PC-9 (cell line): ENCODE measurements around the gene TMTC2. TPM values are rescaled to one million over a fixed set of nuclear protein-coding genes. Genes with fewer than 3 reads are reported as not detected.

ENCODE experiments used
- BruUV-seq: library from RNA; stranded (reverse); fragments of 400-500 nt; replicated peaks from 2 replicates; lab custom pipeline; 2021; lab: Mats Ljungman, UMichigan
- CTCF ChIA-PET: fragments of 300-600 bp; sonication (Branson Sonifier 250); formaldehyde crosslinking; loops from one replicate; lab custom pipeline; 2022; ENCODE audit warnings: antibody characterized with exemption; lab: Charles Lee
- POLR2A ChIA-PET: fragments of 300-600 bp; sonication (Branson Sonifier 250); formaldehyde crosslinking; loops from one replicate; lab custom pipeline; 2022; ENCODE audit warnings: antibody characterized with exemption; ENCODE audit not compliant: unreplicated experiment; lab: Charles Lee
- DNase-seq, 2 experiments: peaks; one replicate each; pipeline versions ENCODE4 v3.0.0 to v3.0.0-alpha.2; 2015 to 2022; ENCODE audit warnings: mixed read lengths in 1 of 2
- H2AFZ ChIP-seq: fragments of 200-600 bp; sonication (generic); 2 replicates; pipeline ENCODE4 v1.8.1; 2017; ENCODE audit warnings: antibody characterized with exemption
- H3F3A ChIP-seq: fragments of 200-600 bp; sonication (generic); 2 replicates; pipeline ENCODE4 v1.8.1; 2017; ENCODE audit warnings: antibody characterized with exemption, mild to moderate bottlenecking, low read depth; ENCODE audit not compliant: insufficient read depth
- H3K27ac ChIP-seq: fragments of 200-600 bp; sonication (generic); 2 replicates; pipeline ENCODE4 v1.6.1; 2016; ENCODE audit warnings: mixed run types
- H3K27me3 ChIP-seq: fragments of 200-600 bp; sonication (generic); 2 replicates; pipeline ENCODE4 v1.6.1; 2016; ENCODE audit warnings: low read depth, mixed run types; ENCODE audit not compliant: insufficient read depth
- H3K36me3 ChIP-seq: fragments of 200-600 bp; sonication (generic); 2 replicates; pipeline ENCODE4 v1.6.1; 2016; ENCODE audit warnings: low read depth, mixed run types
- H3K4me1 ChIP-seq: fragments of 200-600 bp; sonication (generic); replicated peaks from 2 replicates; pipeline ENCODE4 v1.6.1; 2016; ENCODE audit warnings: mixed run types; ENCODE audit not compliant: insufficient read depth
- H3K4me2 ChIP-seq: fragments of 200-600 bp; sonication (generic); 2 replicates; pipeline ENCODE4 v1.6.1; 2017; ENCODE audit warnings: mixed run types
- H3K4me3 ChIP-seq: fragments of 200-600 bp; sonication (generic); 2 replicates; pipeline ENCODE4 v1.6.1; 2016; ENCODE audit warnings: mixed run types
- H3K79me2 ChIP-seq: fragments of 200-600 bp; sonication (generic); 2 replicates; pipeline ENCODE4 v1.6.1; 2017; ENCODE audit warnings: low read depth, mixed run types
- H3K9me2 ChIP-seq: fragments of 200-600 bp; sonication (generic); 2 replicates; pipeline ENCODE4 v1.8.1; 2017; ENCODE audit warnings: mild to moderate bottlenecking; ENCODE audit not compliant: insufficient read depth
- H3K9me3 ChIP-seq: fragments of 200-600 bp; sonication (generic); 2 replicates; pipeline ENCODE4 v1.8.1; 2016; ENCODE audit warnings: low read depth; ENCODE audit not compliant: insufficient read depth
- H4K20me1 ChIP-seq: fragments of 200-600 bp; sonication (generic); 2 replicates; pipeline ENCODE4 v1.8.1; 2017; ENCODE audit not compliant: insufficient read depth
- EZH2 ChIP-seq: fragments of 200-600 bp; sonication (generic); IDR thresholded peaks from 2 replicates; pipeline ENCODE4 v1.8.0; 2017; ENCODE audit warnings: antibody characterized with exemption, low read depth
- intact Hi-C: fragments of 100-400 bp; cut with micrococcal nuclease; formaldehyde crosslinking; loops from one replicate; pipeline ENCODE4 v1.10.0; 2022; ENCODE audit not compliant: unreplicated experiment
- total RNA-seq: library from RNA; stranded (reverse); gene quantifications from 2 replicates; pipeline ENCODE4 v1.2.3, GENCODE V29; 2021
- TF ChIP-seq, protein P1 (sequence below): fragments of 200-600 bp; sonication (generic); conservative IDR thresholded peaks from 2 replicates; pipeline ENCODE4 v1.6.1; 2017; ENCODE audit warnings: mixed run types, antibody characterized with exemption, mild to moderate bottlenecking, moderate library complexity

Gene TMTC2
- total RNA-seq, 1 experiment from 2014 or later: 8.6 TPM

DNA sequence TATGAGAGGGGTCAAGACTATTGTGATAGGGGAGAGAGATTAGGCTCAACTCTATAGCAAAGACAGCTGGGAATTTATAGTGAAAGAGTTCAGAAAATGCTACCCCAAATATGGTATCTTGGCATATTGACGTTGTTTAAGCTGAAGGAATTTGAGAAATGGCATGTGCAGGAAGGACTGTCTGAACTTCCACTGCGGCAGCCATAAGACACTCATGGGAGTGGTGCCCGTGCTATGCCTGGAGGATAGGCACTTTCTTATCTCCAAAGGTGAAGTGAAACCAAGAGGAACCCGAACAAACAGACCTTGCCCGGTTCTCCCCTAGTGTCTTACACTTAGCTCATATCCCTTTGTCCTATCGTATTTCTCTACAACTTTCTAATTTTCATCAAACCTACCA is 390.3 kb downstream of the TMTC2 start:
- no peaks in the 10 kb centered on the region for H3K79me2 ChIP-seq
- intact Hi-C loops: no loop called here
- no peak for DNase-seq
- no peaks in the 10 kb centered on the region for H3K9me3 ChIP-seq
- TF ChIP-seq, protein P1, sequence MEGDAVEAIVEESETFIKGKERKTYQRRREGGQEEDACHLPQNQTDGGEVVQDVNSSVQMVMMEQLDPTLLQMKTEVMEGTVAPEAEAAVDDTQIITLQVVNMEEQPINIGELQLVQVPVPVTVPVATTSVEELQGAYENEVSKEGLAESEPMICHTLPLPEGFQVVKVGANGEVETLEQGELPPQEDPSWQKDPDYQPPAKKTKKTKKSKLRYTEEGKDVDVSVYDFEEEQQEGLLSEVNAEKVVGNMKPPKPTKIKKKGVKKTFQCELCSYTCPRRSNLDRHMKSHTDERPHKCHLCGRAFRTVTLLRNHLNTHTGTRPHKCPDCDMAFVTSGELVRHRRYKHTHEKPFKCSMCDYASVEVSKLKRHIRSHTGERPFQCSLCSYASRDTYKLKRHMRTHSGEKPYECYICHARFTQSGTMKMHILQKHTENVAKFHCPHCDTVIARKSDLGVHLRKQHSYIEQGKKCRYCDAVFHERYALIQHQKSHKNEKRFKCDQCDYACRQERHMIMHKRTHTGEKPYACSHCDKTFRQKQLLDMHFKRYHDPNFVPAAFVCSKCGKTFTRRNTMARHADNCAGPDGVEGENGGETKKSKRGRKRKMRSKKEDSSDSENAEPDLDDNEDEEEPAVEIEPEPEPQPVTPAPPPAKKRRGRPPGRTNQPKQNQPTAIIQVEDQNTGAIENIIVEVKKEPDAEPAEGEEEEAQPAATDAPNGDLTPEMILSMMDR: no peak
- TF ChIP-seq EZH2: no peak
- POLR2A ChIA-PET: no interaction called here
- no peak overlapping the region for H3K4me2 ChIP-seq
- no peak overlapping the region for H3K27ac ChIP-seq
- no peaks in the 10 kb centered on the region for H3F3A ChIP-seq
- CTCF ChIA-PET: no interaction called here
- no peak overlapping the region for H3K4me3 ChIP-seq
- no peaks in the 10 kb centered on the region for H3K36me3 ChIP-seq
- no peaks in the 10 kb centered on the region for H3K27me3 ChIP-seq
- no peaks in the 10 kb centered on the region for H3K9me2 ChIP-seq
- no TSS peak for BruUV-seq
- H4K20me1 ChIP-seq: no peaks in the 10 kb centered on the region
- H3K4me1 ChIP-seq: no peaks in the 10 kb centered on the region
- no peak overlapping the region for H2AFZ ChIP-seq

DNA sequence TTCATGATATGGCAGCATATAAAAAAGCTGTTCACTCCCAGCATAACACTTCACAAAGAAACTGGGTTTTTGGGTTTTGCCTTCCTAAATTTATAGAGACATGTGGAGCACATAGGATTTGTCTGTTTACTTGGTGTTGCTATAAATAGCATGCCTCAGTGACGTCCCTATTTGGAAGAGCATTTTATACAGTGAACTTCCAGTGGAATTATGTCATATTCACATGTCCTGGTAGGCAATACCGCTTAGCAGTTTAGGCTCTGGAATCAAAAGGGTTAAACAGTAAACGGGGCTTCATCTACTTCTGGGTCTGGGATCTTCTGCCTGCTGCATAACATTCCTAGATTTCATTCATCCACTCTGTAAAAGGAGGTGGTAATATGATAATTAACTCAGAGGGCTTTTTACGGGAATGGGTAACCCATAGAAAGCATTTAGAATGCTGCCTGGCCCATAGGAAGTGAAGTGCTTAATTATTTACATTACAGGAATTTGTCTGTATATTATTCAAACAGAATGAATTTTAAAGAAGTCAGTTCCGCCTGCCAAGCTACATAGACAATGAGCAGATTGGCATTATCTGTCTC is 396.1 kb downstream of the TMTC2 start:
- no peak for TF ChIP-seq EZH2
- TF ChIP-seq, protein P1: no peak
- no peak overlapping the region for H3K4me2 ChIP-seq
- no peaks in the 10 kb centered on the region for H3K79me2 ChIP-seq
- intact Hi-C loops: no loop called here
- DNase-seq: no peak
- no peaks in the 10 kb centered on the region for H3K27me3 ChIP-seq
- no peaks in the 10 kb centered on the region for H3K36me3 ChIP-seq
- no peaks in the 10 kb centered on the region for H3K9me2 ChIP-seq
- H3K9me3 ChIP-seq: no peaks in the 10 kb centered on the region
- no peak overlapping the region for H3K4me3 ChIP-seq
- H3K4me1 ChIP-seq: no peaks in the 10 kb centered on the region
- POLR2A ChIA-PET: no interaction called here
- CTCF ChIA-PET: no interaction called here
- no peaks in the 10 kb centered on the region for H3F3A ChIP-seq
- no peak overlapping the region for H3K27ac ChIP-seq
- H2AFZ ChIP-seq: no peak overlapping the region
- BruUV-seq: no TSS peak
- no peaks in the 10 kb centered on the region for H4K20me1 ChIP-seq

DNA sequence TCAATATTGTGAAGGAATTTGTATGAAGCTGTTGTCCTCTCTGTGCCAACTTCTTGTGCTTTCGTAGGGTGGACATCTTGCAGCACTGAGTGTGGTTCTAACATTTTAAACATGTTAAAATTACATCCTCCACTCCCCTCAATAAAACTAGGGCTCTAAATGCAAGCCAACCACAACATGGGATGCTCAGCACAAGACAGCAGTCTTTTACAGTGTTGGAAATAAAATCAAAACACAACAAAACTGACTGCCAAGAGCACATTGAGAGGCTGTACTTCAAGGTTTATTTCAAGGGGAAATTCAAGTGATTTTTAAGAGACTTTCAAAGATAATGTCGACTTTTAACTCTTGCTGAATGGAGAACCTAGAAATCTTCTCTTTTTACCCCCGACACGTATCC is 396.9 kb downstream of the TMTC2 start:
- BruUV-seq: no TSS peak
- DNase-seq: no peak
- ChIA-PET CTCF (no interaction called here), POLR2A (no interaction called here)
- Histone ChIP-seq H3K36me3 (no peaks in the 10 kb centered on the region), H2AFZ (no peak overlapping the region), H3K9me3 (no peaks in the 10 kb centered on the region), H3K9me2 (no peaks in the 10 kb centered on the region), H4K20me1 (no peaks in the 10 kb centered on the region), H3K79me2 (no peaks in the 10 kb centered on the region), H3F3A (no peaks in the 10 kb centered on the region), H3K4me3 (no peak overlapping the region), H3K27ac (no peak overlapping the region), H3K4me2 (no peak overlapping the region), H3K27me3 (no peaks in the 10 kb centered on the region), H3K4me1 (no peaks in the 10 kb centered on the region)
- TF ChIP-seq EZH2: no peak
- TF ChIP-seq, protein P1: no peak
- intact Hi-C loops: no loop called here
